Mesenchymal stem cell (in vitro differentiated cells and primary cell): ENCODE data around the gene POLR2I.
A peak's percentile ranks its signal among the peaks of the same experiment; 100 is the strongest.

Experiments
- DNase-seq: peaks from one replicate; pipeline ENCODE4 v3.0.0-alpha.2; 2013
- H2AFZ ChIP-seq: one replicate; pipeline ENCODE4 v1.6.1; 2013; ENCODE audit warnings: low read depth, mild to moderate bottlenecking, control low read depth, inconsistent platforms, low read length, moderate library complexity
- H2AK5ac ChIP-seq: 2 replicates; pipeline ENCODE4 v1.6.1; 2013; ENCODE audit warnings: low read length, moderate library complexity, mild to moderate bottlenecking, inconsistent platforms; ENCODE audit not compliant: severe bottlenecking
- H2BK120ac ChIP-seq: one replicate; pipeline ENCODE4 v1.6.1; 2013; ENCODE audit warnings: low read depth, mild to moderate bottlenecking, inconsistent platforms, low read length, moderate library complexity
- H2BK12ac ChIP-seq, 2 experiments: one replicate each; pipeline ENCODE4 v1.6.1; 2013; ENCODE audit warnings: inconsistent platforms in 2 of 2, low read length in 2 of 2, mild to moderate bottlenecking in 2 of 2, moderate library complexity in 2 of 2, control low read depth in 1 of 2
- H2BK15ac ChIP-seq: one replicate; pipeline ENCODE4 v1.6.1; 2013; ENCODE audit warnings: mild to moderate bottlenecking, low read depth, inconsistent platforms; ENCODE audit not compliant: poor library complexity, severe bottlenecking
- H2BK5ac ChIP-seq: 2 replicates; pipeline ENCODE4 v1.6.1; 2013; ENCODE audit warnings: low read depth, mild to moderate bottlenecking, low read length, control low read depth, inconsistent platforms; ENCODE audit not compliant: poor library complexity, severe bottlenecking
- H3K14ac ChIP-seq, 2 experiments: one replicate each; pipeline ENCODE4 v1.6.1; 2013; ENCODE audit warnings: inconsistent platforms in 2 of 2, low read length in 2 of 2, control low read depth in 1 of 2, mild to moderate bottlenecking in 1 of 2, moderate library complexity in 1 of 2
- H3K18ac ChIP-seq, 2 experiments: one replicate each; pipeline ENCODE4 v1.6.1; 2013; ENCODE audit warnings: inconsistent platforms in 2 of 2, low read length in 2 of 2, control low read depth in 1 of 2, low read depth in 1 of 2, mild to moderate bottlenecking in 1 of 2
- H3K23ac ChIP-seq, 2 experiments: one replicate each; pipeline ENCODE4 v1.6.1; 2013; ENCODE audit warnings: inconsistent platforms in 2 of 2, low read length in 2 of 2, mild to moderate bottlenecking in 2 of 2, moderate library complexity in 2 of 2, control low read depth in 1 of 2
- H3K27ac ChIP-seq: 2 replicates; pipeline ENCODE4 v1.5.1; 2013; ENCODE audit warnings: mild to moderate bottlenecking, moderate library complexity, low read length, control low read depth, inconsistent platforms; ENCODE audit not compliant: poor library complexity, severe bottlenecking
- H3K27me3 ChIP-seq, 2 experiments: 2 replicates each; pipeline versions ENCODE4 v1.6.1 to v1.7.0; 2013; ENCODE audit warnings: low read length in 2 of 2, mild to moderate bottlenecking in 2 of 2, moderate library complexity in 2 of 2, control low read depth in 1 of 2, inconsistent platforms in 1 of 2; ENCODE audit not compliant: control insufficient read depth in 1 of 2, insufficient read depth in 1 of 2
- H3K36me3 ChIP-seq, 2 experiments: 2 replicates each; pipeline versions ENCODE4 v1.6.1 to v1.7.0; 2013; ENCODE audit warnings: low read length in 2 of 2, control low read depth in 1 of 2, inconsistent platforms in 1 of 2, low read depth in 1 of 2, mild to moderate bottlenecking in 1 of 2; ENCODE audit not compliant: insufficient read depth in 2 of 2, control insufficient read depth in 1 of 2
- H3K4ac ChIP-seq, 2 experiments: one replicate each; pipeline ENCODE4 v1.6.1; 2013; ENCODE audit warnings: inconsistent platforms in 2 of 2, low read length in 2 of 2, mild to moderate bottlenecking in 2 of 2, moderate library complexity in 2 of 2, control low read depth in 1 of 2, low read depth in 1 of 2
- H3K4me1 ChIP-seq: 2 replicates; pipeline ENCODE4 v1.6.1; 2013; ENCODE audit warnings: low read depth, low read length, control low read depth; ENCODE audit not compliant: control insufficient read depth, insufficient read depth
- H3K4me2 ChIP-seq: 2 replicates; pipeline ENCODE4 v1.6.1; 2013; ENCODE audit warnings: low read length, mild to moderate bottlenecking, inconsistent platforms; ENCODE audit not compliant: poor library complexity, severe bottlenecking
- H3K4me3 ChIP-seq, 2 experiments: 2 replicates each; pipeline versions ENCODE4 v1.5.1 to v1.7.0; 2013; ENCODE audit warnings: low read length in 2 of 2, mild to moderate bottlenecking in 2 of 2, control low read depth in 1 of 2, low read depth in 1 of 2; ENCODE audit not compliant: insufficient read depth in 1 of 2
- H3K79me1 ChIP-seq: replicated peaks from 2 replicates; pipeline ENCODE4 v1.6.1; 2013; ENCODE audit warnings: mild to moderate bottlenecking, control low read depth, low read length, inconsistent platforms; ENCODE audit not compliant: poor library complexity, severe bottlenecking
- H3K9ac ChIP-seq: 2 replicates; pipeline ENCODE4 v1.7.0; 2013; ENCODE audit warnings: mild to moderate bottlenecking, low read length, moderate library complexity
- H3K9me3 ChIP-seq: 2 replicates; pipeline ENCODE4 v1.7.0; 2013; ENCODE audit warnings: mild to moderate bottlenecking, low read length; ENCODE audit not compliant: control insufficient read depth
- H4K8ac ChIP-seq: one replicate; pipeline ENCODE4 v1.6.1; 2013; ENCODE audit warnings: inconsistent platforms, mild to moderate bottlenecking, low read length, moderate library complexity
- H4K91ac ChIP-seq: one replicate; pipeline ENCODE4 v1.6.1; 2013; ENCODE audit warnings: mild to moderate bottlenecking, low read length, inconsistent platforms
- WGBS: methylation state at CpG from one replicate; pipeline ENCODE4 v1.1.7; 2013; ENCODE audit warnings: mixed read lengths; 5-methylcytosine and 5-hydroxymethylcytosine counted together

POLR2I gene

DNA sequence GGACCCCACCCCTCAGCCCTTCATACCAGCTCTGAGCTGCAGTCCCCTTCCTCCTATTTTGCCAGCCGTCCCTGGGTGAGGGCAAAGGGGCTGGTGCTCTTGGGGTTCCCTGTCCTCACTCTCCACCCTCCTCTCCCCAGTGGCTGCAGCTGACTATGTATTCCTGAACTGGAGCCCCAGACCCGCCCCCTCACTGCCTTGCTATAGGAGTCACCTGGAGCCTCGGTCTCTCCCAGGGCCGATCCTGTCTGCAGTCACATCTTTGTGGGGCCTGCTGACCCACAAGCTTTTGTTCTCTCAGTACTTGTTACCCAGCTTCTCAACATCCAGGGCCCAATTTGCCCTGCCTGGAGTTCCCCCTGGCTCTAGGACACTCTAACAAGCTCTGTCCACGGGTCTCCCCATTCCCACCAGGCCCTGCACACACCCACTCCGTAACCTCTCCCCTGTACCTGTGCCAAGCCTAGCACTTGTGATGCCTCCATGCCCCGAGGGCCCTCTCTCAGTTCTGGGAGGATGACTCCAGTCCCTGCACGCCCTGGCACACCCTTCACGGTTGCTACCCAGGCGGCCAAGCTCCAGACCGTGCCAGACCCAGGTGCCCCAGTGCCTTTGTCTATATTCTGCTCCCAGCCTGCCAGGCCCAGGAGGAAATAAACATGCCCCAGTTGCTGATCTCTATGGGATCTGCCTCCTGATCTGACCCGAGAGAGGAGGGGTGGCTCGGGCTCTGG, 35.2 kb upstream of the POLR2I start:
- H3K9me3 ChIP-seq, result no peaks in the 10 kb centered on the region
- H3K4ac ChIP-seq, result no peak overlapping the region
- no peak overlapping the region for H2BK12ac ChIP-seq
- no peak overlapping the region for H3K23ac ChIP-seq
- no peak overlapping the region for H2BK5ac ChIP-seq
- no peak overlapping the region for H2BK15ac ChIP-seq
- no peak overlapping the region for H2BK120ac ChIP-seq
- peaks cover 38% of the 10 kb centered on the region for H3K79me1 ChIP-seq
- DNase-seq, result no peak
- H3K18ac ChIP-seq, result no peak overlapping the region
- H2AFZ ChIP-seq, result no peak overlapping the region
- H3K27me3 ChIP-seq, result no peaks in the 10 kb centered on the region
- H2AK5ac ChIP-seq, result no peak overlapping the region
- 95% methylated on average over 13 of the region's 13 CpGs for WGBS
- peaks cover 6% of the 10 kb centered on the region for H3K4me1 ChIP-seq
- H3K4me3 ChIP-seq, result no peak overlapping the region
- H3K14ac ChIP-seq, result no peak overlapping the region
- H3K36me3 ChIP-seq, result peaks cover 58 to 87% of the 10 kb centered on the region in 2 experiments
- no peak overlapping the region for H3K4me2 ChIP-seq
- no peak overlapping the region for H4K91ac ChIP-seq
- H4K8ac ChIP-seq, result no peak overlapping the region
- H3K27ac ChIP-seq, result no peak overlapping the region
- peak overlapping the region; percentile 95 for H3K9ac ChIP-seq

DNA sequence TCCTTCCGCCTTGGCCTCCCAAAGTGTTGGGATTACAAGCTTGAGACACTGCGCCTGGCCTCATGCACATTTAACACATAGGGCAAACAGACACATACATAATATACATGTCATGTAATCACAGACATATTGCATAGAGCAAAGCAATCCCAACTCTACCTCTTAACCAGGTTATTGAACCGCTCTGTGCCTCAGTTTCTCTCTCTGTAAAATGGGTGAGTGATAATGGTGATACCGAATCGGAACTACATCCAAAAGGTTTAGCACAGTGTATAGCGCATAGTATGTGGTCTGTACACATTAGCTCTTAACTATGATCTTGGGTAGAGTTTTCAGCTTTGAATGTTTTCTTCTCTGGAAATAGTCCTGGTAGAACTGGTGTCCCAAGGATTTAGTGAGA, 29.9 kb upstream of the POLR2I start:
- no peak overlapping the region for H3K18ac ChIP-seq
- no peak overlapping the region for H3K27ac ChIP-seq
- H3K36me3 ChIP-seq, result peaks cover 70% of the 10 kb centered on the region in 2 experiments
- H3K4me1 ChIP-seq, result peaks cover 11% of the 10 kb centered on the region
- no peak overlapping the region for H4K91ac ChIP-seq
- H2AK5ac ChIP-seq, result no peak overlapping the region
- no peak overlapping the region for H2BK12ac ChIP-seq
- no peak overlapping the region for H3K4ac ChIP-seq
- H3K23ac ChIP-seq, result no peak overlapping the region
- H3K9me3 ChIP-seq, result no peaks in the 10 kb centered on the region
- no peak overlapping the region for H4K8ac ChIP-seq
- no peak overlapping the region for H3K14ac ChIP-seq
- H2BK15ac ChIP-seq, result no peak overlapping the region
- no peak overlapping the region for H3K4me2 ChIP-seq
- peaks cover 30% of the 10 kb centered on the region for H3K79me1 ChIP-seq
- H2AFZ ChIP-seq, result no peak overlapping the region
- DNase-seq, result no peak
- H3K4me3 ChIP-seq, result no peak overlapping the region
- no peak overlapping the region for H2BK120ac ChIP-seq
- no peak overlapping the region for H3K9ac ChIP-seq
- WGBS, result 99% methylated on average over 6 of the region's 6 CpGs
- no peaks in the 10 kb centered on the region for H3K27me3 ChIP-seq
- no peak overlapping the region for H2BK5ac ChIP-seq

DNA sequence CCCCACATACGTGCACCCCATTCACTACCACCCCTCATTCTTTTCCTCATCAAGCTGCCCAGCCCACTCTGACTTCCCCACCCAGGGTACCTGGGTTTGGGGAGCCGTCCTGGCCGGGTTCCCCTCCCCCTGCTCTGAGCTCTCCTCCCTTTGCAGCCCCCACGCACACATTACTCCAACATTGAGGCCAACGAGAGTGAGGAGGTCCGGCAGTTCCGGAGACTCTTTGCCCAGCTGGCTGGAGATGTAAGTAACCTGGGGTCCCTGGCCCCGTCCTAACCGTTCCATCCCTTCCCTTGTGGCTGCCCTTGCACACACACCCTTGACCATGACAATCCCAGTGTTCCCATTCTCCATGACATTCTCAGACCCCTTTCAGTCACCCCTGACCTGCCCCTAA, 27.8 kb upstream of the POLR2I start:
- Histone ChIP-seq H3K18ac (no peak overlapping the region), H3K27me3 (no peaks in the 10 kb centered on the region), H2BK12ac (no peak overlapping the region), H3K79me1 (peaks cover 30% of the 10 kb centered on the region), H2BK15ac (no peak overlapping the region), H3K14ac (no peak overlapping the region), H2BK120ac (no peak overlapping the region), H4K8ac (no peak overlapping the region), H3K4me2 (no peak overlapping the region), H3K27ac (no peak overlapping the region), H3K23ac (no peak overlapping the region), H3K36me3 (peaks cover 52 to 53% of the 10 kb centered on the region in 2 experiments), H3K4me1 (peaks cover 11% of the 10 kb centered on the region), H2AK5ac (no peak overlapping the region), H2AFZ (no peak overlapping the region), H3K4me3 (no peak overlapping the region), H3K9me3 (no peaks in the 10 kb centered on the region), H3K9ac (no peak overlapping the region), H4K91ac (no peak overlapping the region), H3K4ac (no peak overlapping the region), H2BK5ac (no peak overlapping the region)
- no peak for DNase-seq
- WGBS, result 95% methylated on average over 9 of the region's 9 CpGs

DNA sequence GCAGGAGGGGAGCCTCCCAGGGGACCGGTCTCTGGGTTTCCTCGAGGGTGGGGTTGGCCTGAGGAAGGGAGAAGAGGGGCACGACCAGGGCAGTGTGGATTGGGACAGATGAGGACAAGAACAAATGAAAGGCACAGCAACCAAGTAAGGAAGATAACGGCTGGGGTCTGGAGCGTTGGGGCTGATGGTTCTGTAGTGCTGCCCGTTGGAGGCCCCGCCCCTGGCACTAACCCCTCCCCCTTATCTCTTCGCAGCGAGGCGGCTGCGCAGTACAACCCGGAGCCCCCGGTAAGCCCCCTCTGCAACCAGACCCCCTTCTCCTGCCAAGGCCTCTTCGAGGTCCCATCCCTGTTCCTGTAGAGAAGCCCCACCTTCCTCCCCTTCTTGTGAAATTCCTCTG, 27.4 kb upstream of the POLR2I start:
- Histone ChIP-seq H3K4me3 (peak overlapping the region in 1 of 2 experiments; percentile 76), H2BK15ac (no peak overlapping the region), H3K9ac (no peak overlapping the region), H2BK12ac (no peak overlapping the region), H3K27me3 (no peaks in the 10 kb centered on the region), H3K18ac (no peak overlapping the region), H2BK120ac (no peak overlapping the region), H3K36me3 (peaks cover 47 to 49% of the 10 kb centered on the region in 2 experiments), H4K91ac (no peak overlapping the region), H4K8ac (no peak overlapping the region), H3K9me3 (no peaks in the 10 kb centered on the region), H3K4me1 (peaks cover 13% of the 10 kb centered on the region), H3K23ac (no peak overlapping the region), H3K4me2 (peak overlapping the region; percentile 57), H2BK5ac (no peak overlapping the region), H3K14ac (no peak overlapping the region), H3K27ac (no peak overlapping the region), H2AK5ac (no peak overlapping the region), H3K4ac (no peak overlapping the region), H3K79me1 (peaks cover 29% of the 10 kb centered on the region), H2AFZ (no peak overlapping the region)
- WGBS, result 98% methylated on average over 14 of the region's 14 CpGs
- DNase-seq, result no peak
